ENCODE results near the gene EGFLAM.

DNA sequence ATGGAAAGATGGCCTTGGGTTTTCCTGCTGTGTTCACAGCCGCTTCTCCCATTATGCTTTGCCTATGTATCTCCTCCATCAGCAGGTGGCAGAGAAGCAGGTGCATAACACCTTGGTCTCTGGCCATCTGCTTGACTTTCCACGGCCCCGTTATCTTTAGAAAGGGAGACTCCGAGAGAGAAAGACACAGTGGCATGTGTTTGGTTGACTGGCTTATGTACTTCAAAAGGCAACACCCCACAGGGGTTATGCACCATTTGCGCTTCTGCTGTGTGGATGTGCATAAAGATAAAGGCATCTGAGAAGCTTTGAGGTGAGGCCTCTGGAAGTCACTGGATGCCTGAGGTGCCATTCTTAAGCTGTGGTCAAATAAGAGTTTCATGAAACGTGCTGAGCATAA, 138.4 kb downstream of the EGFLAM start:
- TF ChIP-seq EZH2 (IDR thresholded peaks at IDR 0.05; ENCODE audit: borderline replicate concordance, low read length), result no peak
- TF ChIP-seq, protein P1, sequence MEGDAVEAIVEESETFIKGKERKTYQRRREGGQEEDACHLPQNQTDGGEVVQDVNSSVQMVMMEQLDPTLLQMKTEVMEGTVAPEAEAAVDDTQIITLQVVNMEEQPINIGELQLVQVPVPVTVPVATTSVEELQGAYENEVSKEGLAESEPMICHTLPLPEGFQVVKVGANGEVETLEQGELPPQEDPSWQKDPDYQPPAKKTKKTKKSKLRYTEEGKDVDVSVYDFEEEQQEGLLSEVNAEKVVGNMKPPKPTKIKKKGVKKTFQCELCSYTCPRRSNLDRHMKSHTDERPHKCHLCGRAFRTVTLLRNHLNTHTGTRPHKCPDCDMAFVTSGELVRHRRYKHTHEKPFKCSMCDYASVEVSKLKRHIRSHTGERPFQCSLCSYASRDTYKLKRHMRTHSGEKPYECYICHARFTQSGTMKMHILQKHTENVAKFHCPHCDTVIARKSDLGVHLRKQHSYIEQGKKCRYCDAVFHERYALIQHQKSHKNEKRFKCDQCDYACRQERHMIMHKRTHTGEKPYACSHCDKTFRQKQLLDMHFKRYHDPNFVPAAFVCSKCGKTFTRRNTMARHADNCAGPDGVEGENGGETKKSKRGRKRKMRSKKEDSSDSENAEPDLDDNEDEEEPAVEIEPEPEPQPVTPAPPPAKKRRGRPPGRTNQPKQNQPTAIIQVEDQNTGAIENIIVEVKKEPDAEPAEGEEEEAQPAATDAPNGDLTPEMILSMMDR (IDR thresholded peaks at IDR 0.05; ENCODE audit: low read length), result no peak

Measured in OCI-LY1 (cell line).